ENCODE data around the gene CAPN3. TPM values are rescaled to one million over a fixed set of nuclear protein-coding genes. Genes with fewer than 3 reads are reported as not detected.

CAPN3 gene
- total RNA-seq, 4 donors from 2014 or later = 2.3 to 7.5 (median 4.7) TPM

DNA sequence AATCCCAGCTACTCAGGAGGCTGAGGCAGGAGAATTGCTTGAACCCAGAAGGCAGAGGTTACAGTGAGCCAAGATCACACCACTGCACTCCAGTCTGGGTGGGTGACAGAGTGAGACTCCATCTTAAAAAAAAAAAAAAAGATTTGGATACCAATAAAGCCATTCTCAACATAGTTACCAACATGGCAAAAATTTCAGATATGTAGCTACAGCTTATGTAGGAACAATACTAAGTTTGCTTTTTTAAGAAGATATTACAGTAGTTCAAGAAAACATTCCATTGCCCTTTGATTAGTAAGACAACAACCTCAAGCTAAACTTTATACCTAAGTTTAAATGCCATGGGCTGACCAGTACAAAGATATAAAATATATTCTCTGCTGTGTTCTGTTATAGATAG lies 97.2 kb downstream of the CAPN3 start:
- Histone ChIP-seq H3K9me3 (no peaks in the 10 kb centered on the region), H3K4me3 (peak overlapping the region; percentile 39 to 60 (median 51)), H3K4me1 (peaks cover 16 to 64% (median 54%) of the 10 kb centered on the region in 4 donors), H3K27me3 (no peaks in the 10 kb centered on the region), H3K36me3 (peaks cover 3 to 15% (median 7%) of the 10 kb centered on the region in 4 donors), H3K27ac (replicated peaks in 1 of 4) (peak overlapping the region; percentile 83 to 89 (median 86))
- intact Hi-C loops (cut with DNase I) = loop anchor here (2.0 kb wide), 1 partner anchor 14 kb away; no protein-coding TSS in a partner anchor
- TF ChIP-seq EP300 (IDR thresholded peaks at IDR 0.05) = no peak
- no peak for TF ChIP-seq POLR2AphosphoS5 (IDR thresholded peaks at IDR 0.05)
- TF ChIP-seq, protein P1, sequence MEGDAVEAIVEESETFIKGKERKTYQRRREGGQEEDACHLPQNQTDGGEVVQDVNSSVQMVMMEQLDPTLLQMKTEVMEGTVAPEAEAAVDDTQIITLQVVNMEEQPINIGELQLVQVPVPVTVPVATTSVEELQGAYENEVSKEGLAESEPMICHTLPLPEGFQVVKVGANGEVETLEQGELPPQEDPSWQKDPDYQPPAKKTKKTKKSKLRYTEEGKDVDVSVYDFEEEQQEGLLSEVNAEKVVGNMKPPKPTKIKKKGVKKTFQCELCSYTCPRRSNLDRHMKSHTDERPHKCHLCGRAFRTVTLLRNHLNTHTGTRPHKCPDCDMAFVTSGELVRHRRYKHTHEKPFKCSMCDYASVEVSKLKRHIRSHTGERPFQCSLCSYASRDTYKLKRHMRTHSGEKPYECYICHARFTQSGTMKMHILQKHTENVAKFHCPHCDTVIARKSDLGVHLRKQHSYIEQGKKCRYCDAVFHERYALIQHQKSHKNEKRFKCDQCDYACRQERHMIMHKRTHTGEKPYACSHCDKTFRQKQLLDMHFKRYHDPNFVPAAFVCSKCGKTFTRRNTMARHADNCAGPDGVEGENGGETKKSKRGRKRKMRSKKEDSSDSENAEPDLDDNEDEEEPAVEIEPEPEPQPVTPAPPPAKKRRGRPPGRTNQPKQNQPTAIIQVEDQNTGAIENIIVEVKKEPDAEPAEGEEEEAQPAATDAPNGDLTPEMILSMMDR (IDR thresholded peaks at IDR 0.05) = no peak
- no peak for TF ChIP-seq POLR2A (IDR thresholded peaks at IDR 0.05; ENCODE audit: low read depth)
- no peak for DNase-seq (ENCODE audit: extremely low spot score)

DNA sequence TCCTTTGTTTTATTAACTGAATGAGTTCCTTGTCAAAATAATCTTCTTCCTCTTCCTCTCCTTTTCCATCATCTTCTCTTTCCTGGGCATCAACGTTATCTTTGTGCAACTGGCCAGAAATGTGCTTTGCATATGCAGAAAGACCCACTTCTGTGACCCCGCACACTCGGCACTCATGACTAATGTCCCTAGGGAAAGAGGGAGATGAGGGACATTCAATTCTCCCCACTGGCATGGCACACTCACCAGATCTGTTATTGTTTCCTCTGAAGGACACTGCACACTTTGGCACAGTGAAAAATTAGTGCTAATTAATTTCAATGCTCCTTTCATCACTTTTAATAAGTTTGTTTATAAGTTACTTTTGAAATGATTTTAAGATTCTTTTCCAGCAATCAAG lies 97.7 kb downstream of the CAPN3 start:
- Histone ChIP-seq H3K4me3 (peak overlapping the region; percentile 39 to 60 (median 51)), H3K4me1 (peaks cover 16 to 64% (median 54%) of the 10 kb centered on the region in 4 donors), H3K27ac (replicated peaks in 1 of 4) (peak overlapping the region; percentile 83 to 89 (median 86)), H3K9me3 (no peaks in the 10 kb centered on the region), H3K27me3 (no peaks in the 10 kb centered on the region), H3K36me3 (peaks cover 0 to 13% (median 3%) of the 10 kb centered on the region in 4 donors)
- TF ChIP-seq POLR2A (IDR thresholded peaks at IDR 0.05; ENCODE audit: low read depth) (no peak), EP300 (IDR thresholded peaks at IDR 0.05) (no peak), POLR2AphosphoS5 (IDR thresholded peaks at IDR 0.05) (no peak)
- TF ChIP-seq, protein P1 (IDR thresholded peaks at IDR 0.05) = no peak
- WGBS = 24% methylated on average over 3 of the region's 3 CpGs
- DNase-seq (ENCODE audit: extremely low spot score) = no peak
- intact Hi-C loops (cut with DNase I) = loop anchor here (2.0 kb wide), 1 partner anchor 14 kb away; no protein-coding TSS in a partner anchor

DNA sequence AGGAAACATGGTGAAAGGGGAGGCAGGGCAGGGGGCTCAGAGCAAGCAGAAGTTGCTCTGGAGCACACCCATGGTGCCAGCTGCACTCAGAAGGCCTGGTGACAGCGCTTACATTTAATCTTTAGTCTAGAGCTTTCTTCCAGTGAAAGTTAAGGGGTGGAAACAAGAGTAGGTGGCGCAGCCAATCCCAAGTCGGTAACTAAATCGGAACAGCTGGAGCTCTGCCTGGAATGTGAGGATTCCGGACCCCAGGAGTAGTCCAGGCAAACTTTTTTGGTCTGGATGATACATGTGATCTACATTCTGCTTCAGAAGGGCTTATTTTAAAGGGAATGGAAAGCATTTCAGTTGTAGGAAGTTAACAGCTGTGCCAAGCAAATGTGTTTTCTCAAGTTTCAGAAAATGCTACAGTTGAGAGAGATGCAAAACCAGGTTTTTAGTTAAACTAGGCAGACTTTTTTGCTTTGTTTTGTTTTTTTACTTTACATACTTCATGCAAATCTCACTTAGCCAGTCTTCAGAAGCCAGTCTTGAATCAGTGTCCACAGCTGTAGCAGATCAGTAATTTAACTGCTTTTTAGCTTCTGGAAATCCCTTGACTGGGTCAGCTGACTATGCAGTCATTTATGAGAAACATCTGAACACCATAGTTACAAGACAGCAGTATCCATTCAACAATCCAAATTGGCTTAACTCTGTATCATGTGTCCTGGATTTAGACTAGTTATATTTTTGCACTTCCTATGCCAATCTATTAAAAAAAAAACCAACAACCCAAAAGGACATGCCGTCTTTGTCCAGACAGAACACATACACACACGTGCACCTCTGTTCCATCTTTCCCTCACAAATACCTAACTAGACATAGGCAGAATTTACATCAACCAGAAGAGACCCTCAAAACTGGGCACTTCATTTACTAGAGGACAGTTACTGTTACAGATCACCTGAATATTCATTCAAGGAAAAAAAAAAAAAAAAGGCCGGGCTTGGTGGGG lies 98.4 kb downstream of the CAPN3 start:
- H3K9me3 ChIP-seq = no peaks in the 10 kb centered on the region
- H3K4me1 ChIP-seq = peaks cover 16 to 58% (median 51%) of the 10 kb centered on the region in 4 donors
- 29% methylated on average over 8 of the region's 8 CpGs for WGBS
- H3K36me3 ChIP-seq = peaks cover 0 to 11% (median 3%) of the 10 kb centered on the region in 4 donors
- peak; percentile 79 to 92 for TF ChIP-seq POLR2AphosphoS5 (IDR thresholded peaks at IDR 0.05)
- TF ChIP-seq EP300 (IDR thresholded peaks at IDR 0.05) = peak; percentile 22
- TF ChIP-seq, protein P1 (IDR thresholded peaks at IDR 0.05) = no peak
- TF ChIP-seq POLR2A (IDR thresholded peaks at IDR 0.05; ENCODE audit: low read depth) = peak; percentile 6
- intact Hi-C loops (cut with DNase I) = loop anchor here (2.0 kb wide), 1 partner anchor 13 kb away; no protein-coding TSS in a partner anchor
- H3K4me3 ChIP-seq = peak overlapping the region; percentile 39 to 60 (median 51)
- H3K27me3 ChIP-seq = no peaks in the 10 kb centered on the region
- H3K27ac ChIP-seq (replicated peaks in 1 of 4) = peak overlapping the region; percentile 83 to 89 (median 86)
- peak; percentile 93 for DNase-seq (ENCODE audit: extremely low spot score)

DNA sequence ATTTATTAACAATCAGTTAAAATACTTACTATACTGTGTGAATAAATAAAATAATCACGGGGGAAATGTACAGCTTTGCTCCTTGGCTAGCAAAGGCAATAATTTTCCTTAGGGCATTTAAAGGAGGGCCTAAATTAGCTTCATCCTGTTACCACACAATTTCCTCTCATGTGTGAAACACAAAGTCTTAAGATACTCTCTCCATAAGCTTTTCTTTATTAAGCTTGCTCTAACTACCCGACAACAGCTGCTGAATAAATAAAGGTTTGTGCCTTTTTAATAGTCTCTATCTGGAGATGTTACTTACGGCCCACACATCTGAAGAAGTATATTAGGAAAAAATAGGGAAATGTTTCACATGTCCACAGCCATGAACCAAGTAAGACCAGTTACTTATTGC lies 102.0 kb downstream of the CAPN3 start:
- no peaks in the 10 kb centered on the region for H3K9me3 ChIP-seq
- peaks cover 3 to 31% (median 14%) of the 10 kb centered on the region in 4 donors for H3K36me3 ChIP-seq
- peaks cover 16 to 55% (median 50%) of the 10 kb centered on the region in 4 donors for H3K4me1 ChIP-seq
- no peak for DNase-seq (ENCODE audit: extremely low spot score)
- peak overlapping the region in 1 of 4 donors; percentile 24 for H3K27ac ChIP-seq (replicated peaks in 1 of 4)
- WGBS = 70% methylated on average over 3 of the region's 3 CpGs
- TF ChIP-seq EP300 (IDR thresholded peaks at IDR 0.05) (no peak), POLR2A (IDR thresholded peaks at IDR 0.05; ENCODE audit: low read depth) (no peak), POLR2AphosphoS5 (IDR thresholded peaks at IDR 0.05) (no peak)
- TF ChIP-seq, protein P1 (IDR thresholded peaks at IDR 0.05) = no peak
- no peaks in the 10 kb centered on the region for H3K27me3 ChIP-seq
- H3K4me3 ChIP-seq = no peak overlapping the region
- intact Hi-C loops (cut with DNase I) = no loop called here

Small RNAs within 50 kb of the gene (small RNA-seq; reads per million reads assigned to genes)
- gene RNU6-188P = 0 reads per million in 3 donors

Other genes starting within 250 kb of the CAPN3 start
- gene PLA2G4F, start 202.9 kb upstream of the CAPN3 start, total RNA-seq = under 1 TPM in 1 of 4 donors, not detected in 3; 0.11 TPM
- gene VPS39, start 151.2 kb upstream of the CAPN3 start, total RNA-seq = 10 to 100 TPM; 50.8 to 83.5 (median 56.2) TPM
- gene GANC, start 86.3 kb upstream of the CAPN3 start, total RNA-seq = 10 to 100 TPM; 12.2 to 22.7 (median 17.7) TPM
- 10 to 100 TPM; 40.7 to 57.5 (median 47.7) TPM for gene TMEM87A, start 86.1 kb upstream of the CAPN3 start, total RNA-seq
- gene ZNF106, start 131.6 kb downstream of the CAPN3 start, total RNA-seq = 100 to 1,000 TPM; 312 to 568 (median 428) TPM
- gene SNAP23, start 136.1 kb downstream of the CAPN3 start, total RNA-seq = 10 to 100 TPM; 48.6 to 76.2 (median 55.1) TPM
- 10 to 100 TPM; 12.8 to 20.1 (median 17.3) TPM for gene LRRC57, start 189.3 kb downstream of the CAPN3 start, total RNA-seq
- 10 to 100 TPM; 13.2 to 28.2 (median 16.0) TPM for gene HAUS2, start 189.3 kb downstream of the CAPN3 start, total RNA-seq
- gene STARD9, start 216.1 kb downstream of the CAPN3 start, total RNA-seq = 10 to 100 TPM; 14.2 to 46.9 (median 33.3) TPM

Measured in esophagus muscularis mucosa (tissue), 4 donors.